C1 segment of cervical spinal cord (tissue), 14 donors: ENCODE results near the gene PAFAH1B2.

ENCODE experiments used
- DNase-seq, 14 donors: peaks; one replicate each; lab custom pipeline; 2025; lab: John Stamatoyannopoulos, UW

PAFAH1B2 gene

DNA sequence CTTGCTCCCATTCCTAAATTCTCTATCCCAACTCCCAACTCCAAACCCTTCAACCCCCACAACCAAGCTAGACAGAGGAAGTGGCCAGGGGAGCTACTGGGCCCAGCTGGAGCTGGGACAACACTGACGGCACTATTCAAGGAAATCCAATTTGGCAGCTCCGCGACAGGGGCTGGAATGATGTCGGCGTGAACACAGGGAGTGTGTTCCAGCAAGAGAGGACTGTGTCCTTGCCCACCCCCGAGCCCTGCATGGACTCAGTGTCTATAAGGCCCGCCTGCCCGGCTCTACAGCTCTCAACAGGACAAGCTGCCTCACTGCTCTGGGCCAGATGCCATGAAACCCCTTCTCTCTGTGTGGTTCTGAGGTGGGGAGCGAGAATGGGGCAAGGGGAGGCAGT, 76.5 kb downstream of the PAFAH1B2 start:
- DNase-seq = peak in 10 of 14 donors; percentile 16 to 86 (median 48)

DNA sequence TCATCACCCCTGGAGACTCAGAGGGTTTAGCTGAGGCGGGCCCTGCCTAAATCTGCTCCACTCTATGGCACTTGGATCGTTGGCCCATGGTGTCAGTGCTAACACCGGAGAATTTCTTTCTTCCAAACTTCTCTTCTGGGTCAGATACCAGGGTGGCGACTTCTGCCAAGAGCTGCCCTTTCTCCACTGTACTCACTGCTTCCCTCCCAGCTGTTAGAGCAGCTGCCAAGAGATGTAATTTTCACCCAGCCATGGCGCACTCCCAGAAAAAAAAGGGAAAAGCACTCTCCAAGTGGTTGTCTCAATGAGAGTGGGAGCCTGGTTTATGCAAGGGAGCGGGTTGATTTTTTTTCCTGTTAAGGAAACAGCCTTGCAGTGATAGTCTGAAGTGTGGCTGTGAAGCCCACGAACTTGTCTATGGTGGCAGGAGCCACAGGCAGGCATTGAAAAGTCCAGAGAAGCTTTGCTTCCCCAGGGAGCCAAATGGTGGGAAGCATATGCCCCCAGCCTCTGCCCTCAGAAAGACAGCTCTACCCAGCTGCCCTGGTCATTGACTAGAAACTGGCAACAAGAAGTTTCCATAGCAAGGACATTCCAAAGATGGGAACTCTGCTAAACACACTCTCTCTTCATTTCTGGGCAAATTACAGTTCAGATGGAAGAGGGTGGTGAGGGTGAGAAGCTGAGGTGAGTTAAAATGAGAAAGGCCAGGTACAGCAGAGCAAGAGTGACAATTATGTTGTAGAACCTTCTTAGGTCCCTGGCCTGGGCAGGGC, 77.1 kb downstream of the PAFAH1B2 start:
- DNase-seq = no peak

DNA sequence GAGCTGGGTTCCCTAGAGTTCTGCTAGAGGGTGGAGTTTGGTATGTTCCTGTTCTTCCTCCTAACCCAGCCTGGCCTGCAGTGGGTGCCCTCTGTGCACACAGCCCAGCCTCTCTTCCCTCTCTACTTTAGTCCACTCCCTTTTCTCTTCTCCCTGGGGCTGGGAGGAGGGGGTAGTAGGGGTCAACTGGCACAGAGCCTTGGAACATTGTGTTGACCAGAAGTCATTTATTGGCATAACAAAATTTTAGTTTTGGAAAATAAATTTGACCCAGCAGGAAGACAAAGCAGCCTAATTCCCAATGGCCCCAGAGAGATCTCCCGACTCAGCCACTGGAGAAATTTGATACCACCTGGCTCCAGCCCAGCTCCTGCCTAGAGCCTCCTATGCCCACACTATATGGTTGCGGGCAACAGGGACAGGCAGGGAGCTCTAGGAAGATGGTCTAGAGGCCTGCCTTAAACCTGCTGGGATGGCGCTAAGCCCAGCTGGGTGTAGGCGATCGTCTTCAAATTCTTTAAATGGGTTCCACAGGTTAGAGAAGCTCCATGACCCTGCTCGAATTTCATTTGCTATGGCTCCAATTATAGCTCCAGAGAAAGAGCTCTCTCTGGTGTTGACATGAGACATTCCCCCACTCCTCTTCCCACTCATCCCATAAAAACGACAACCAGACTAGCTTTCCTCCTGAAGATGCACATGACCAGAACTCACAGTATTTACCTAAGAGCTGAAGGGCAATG, 77.9 kb downstream of the PAFAH1B2 start:
- no peak for DNase-seq

GRCh38 chr11:117222991-117223740, 79.1 kb downstream of the PAFAH1B2 start:
- no peak for DNase-seq

GRCh38 chr11:117223741-117224689, 79.9 kb downstream of the PAFAH1B2 start:
- no peak for DNase-seq

DNA sequence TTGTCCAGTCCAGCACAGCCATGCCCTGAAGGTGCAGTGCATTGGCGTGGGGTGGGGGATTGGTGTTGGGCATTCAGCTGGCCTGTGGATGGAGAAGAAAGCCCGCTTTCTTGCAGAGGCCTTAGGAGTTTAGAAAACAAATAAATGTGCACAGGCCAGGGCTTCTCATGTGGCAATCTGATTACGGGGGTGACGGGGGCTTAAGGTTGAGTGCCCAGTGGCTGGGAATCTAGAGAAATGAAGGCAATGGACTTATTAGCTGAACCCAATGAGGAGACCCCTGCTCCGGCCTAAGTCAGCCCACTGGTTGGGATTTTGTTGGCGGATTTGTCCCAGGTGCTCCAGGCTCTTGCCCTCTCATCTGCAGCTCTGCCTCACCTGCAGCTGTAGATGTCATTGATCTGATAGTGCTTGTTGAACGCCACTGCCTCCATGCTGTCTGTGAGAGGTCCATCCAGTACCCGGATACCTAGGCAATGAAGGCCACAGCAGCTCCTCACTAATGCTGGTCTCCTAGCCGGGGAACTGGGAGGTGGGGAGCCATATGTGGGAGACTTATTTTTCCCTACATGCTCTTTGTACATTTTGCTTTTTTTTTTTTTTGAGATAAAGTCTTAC, 81.6 kb downstream of the PAFAH1B2 start:
- no peak for DNase-seq
